GM19193 (cell line): Measurements from ENCODE around the gene ERCC6.

Experiments used
- POLR2A ChIP-seq: IDR thresholded peaks from 4 replicates; pipeline ENCODE4 v1.6.1; 2011; ENCODE audit not compliant: insufficient read depth, insufficient read length; ENCODE audit errors: extremely low read depth

ERCC6 gene

GRCh38 chr10:49560526-49560925 is 21.6 kb upstream of the ERCC6 start:
- no peak for TF ChIP-seq POLR2A

GRCh38 chr10:49559476-49559875 is 20.6 kb upstream of the ERCC6 start:
- no peak for TF ChIP-seq POLR2A

- no peak for TF ChIP-seq POLR2A
Measured at GRCh38 chr10:49558190-49558589, 19.3 kb upstream of the ERCC6 start.

GRCh38 chr10:49557681-49558080 is 18.8 kb upstream of the ERCC6 start:
- TF ChIP-seq POLR2A: no peak

- TF ChIP-seq POLR2A: no peak
Measured at GRCh38 chr10:49556723-49557122, 17.8 kb upstream of the ERCC6 start.

- no peak for TF ChIP-seq POLR2A
Measured at GRCh38 chr10:49552277-49552676, 13.4 kb upstream of the ERCC6 start.

GRCh38 chr10:49550563-49550962 is 11.6 kb upstream of the ERCC6 start:
- TF ChIP-seq POLR2A: no peak

GRCh38 chr10:49549640-49550346 is 10.9 kb upstream of the ERCC6 start:
- no peak for TF ChIP-seq POLR2A

GRCh38 chr10:49543604-49544003 is 4.7 kb upstream of the ERCC6 start:
- TF ChIP-seq POLR2A: no peak

GRCh38 chr10:49542353-49542752 is 3.4 kb upstream of the ERCC6 start:
- no peak for TF ChIP-seq POLR2A

GRCh38 chr10:49541762-49542161 is 2.8 kb upstream of the ERCC6 start:
- no peak for TF ChIP-seq POLR2A

GRCh38 chr10:49540056-49540797 is 1.3 kb upstream of the ERCC6 start:
- TF ChIP-seq POLR2A: no peak

GRCh38 chr10:49539320-49539885 is 482 bp upstream of the ERCC6 start:
- TF ChIP-seq POLR2A: no peak

GRCh38 chr10:49534670-49535381 is 4.1 kb downstream of the ERCC6 start:
- TF ChIP-seq POLR2A: no peak

GRCh38 chr10:49532461-49532860 is 6.5 kb downstream of the ERCC6 start:
- TF ChIP-seq POLR2A: no peak

GRCh38 chr10:49528977-49529506 is 9.9 kb downstream of the ERCC6 start:
- TF ChIP-seq POLR2A: no peak

GRCh38 chr10:49527850-49528249 is 11.1 kb downstream of the ERCC6 start:
- no peak for TF ChIP-seq POLR2A
